Heart right ventricle (tissue), 16 donors: ENCODE measurements around the gene ADAM10. TPM values are rescaled to one million over a fixed set of nuclear protein-coding genes. Genes with fewer than 3 reads are reported as not detected.

ENCODE experiments used
- ATAC-seq, 8 donors: fragments of 200-7000 bp; cut with Tn5 transposase; one replicate each; pipeline ENCODE4 v1.9.1; 2020; ENCODE audit warnings: mild to moderate bottlenecking in 8 of 8, moderate library complexity in 8 of 8, moderate number of reproducible peaks in 1 of 8
- DNase-seq, 2 donors: peaks; one replicate each; pipeline ENCODE4 v3.0.0-alpha.2; 2020
- H3K27ac ChIP-seq, 10 donors: fragments of 200-600 bp; sonication (generic) in 2 of 10; one replicate each; pipeline versions ENCODE4 v1.5.0 to v1.8.0; 2020 to 2022; ENCODE audit warnings: mild to moderate bottlenecking in 3 of 10
- H3K27me3 ChIP-seq, 7 donors: fragments of 200-600 bp; one replicate each; pipeline ENCODE4 v1.8.0; 2021 to 2022; ENCODE audit warnings: mild to moderate bottlenecking in 2 of 7
- H3K36me3 ChIP-seq, 9 donors: fragments of 200-600 bp; sonication (generic) in 1 of 9; one replicate each; pipeline versions ENCODE4 v1.5.0 to v1.8.0; 2020 to 2022; ENCODE audit warnings: mild to moderate bottlenecking in 2 of 9
- H3K4me1 ChIP-seq, 9 donors: fragments of 200-600 bp; sonication (generic) in 1 of 9; one replicate each; pipeline versions ENCODE4 v1.5.0 to v1.8.0; 2020 to 2022; ENCODE audit warnings: mild to moderate bottlenecking in 4 of 9
- H3K4me3 ChIP-seq, 10 donors: fragments of 200-600 bp; sonication (generic) in 2 of 10; one replicate each; pipeline versions ENCODE4 v1.5.0 to v1.8.0; 2020 to 2022; ENCODE audit warnings: mild to moderate bottlenecking in 7 of 10, moderate library complexity in 2 of 10
- H3K9me3 ChIP-seq, 11 donors: fragments of 200-600 bp in 10 of 11; sonication (generic) in 2 of 11; one replicate each; pipeline versions ENCODE4 v1.5.0 to v1.8.0; 2013 to 2022; ENCODE audit warnings: mild to moderate bottlenecking in 2 of 11, control low read depth in 1 of 11, moderate library complexity in 1 of 11
- CTCF ChIP-seq, 9 donors: fragments of 200-600 bp; sonication (generic) in 2 of 9; IDR thresholded peaks; one replicate each; pipeline versions ENCODE4 v1.5.0 to v1.8.0; 2021 to 2022; ENCODE audit warnings: antibody characterized with exemption in 9 of 9, mild to moderate bottlenecking in 5 of 9, moderate library complexity in 1 of 9
- WGBS, 2 donors: extraction: QIAGEN DNeasy Blood & Tissue Kit; methylation state at CpG; one replicate each; pipeline ENCODE4 v1.1.7; 2013; ENCODE audit warnings: inconsistent platforms in 1 of 2; 5-methylcytosine and 5-hydroxymethylcytosine counted together
- intact Hi-C, 10 donors: fragments of 100-400 bp; cut with DNase I; formaldehyde crosslinking; loops; one replicate each; pipeline versions ENCODE4 v1.11.1 to v1.14.2; 2022
- polyA plus RNA-seq, 2 donors: library from polyadenylated mRNA; stranded (reverse); fragments of 200-250 nt; gene quantifications; one replicate each; pipeline ENCODE4 v1.2.3, GENCODE V29; 2013
- total RNA-seq, 10 donors: library from RNA; stranded (reverse); fragmentation: NEBNext Ultra II Directional in 3 of 10; extraction: Animal tissue kit (Norgen Biotek cat#: 25700) in 3 of 10; gene quantifications; one replicate each; pipeline versions ENCODE4 v1.2.1 to v1.2.4, GENCODE V29; 2021 to 2023
- donor health status: Arrhythmogenic right ventricular cardiomyopathy.
- donor health status: ischemic (EF 13 %, LVEDD 7.1; RV severe dilation, severe dysfunction).
- donor health status: healthy with polysubstance abuse.
- donor health status: DM: no; HTN: yes; CAD: no.
- donor health status: DM: no; HTN: no; CAD: no.
- donor health status: ischemic (EF 25% LVEDD 6.9; RV normal size, moderate dysfunction).
- donor health status: ischemic (EF 25% LVEDD 5.7; RV mildly dilated, moderate dysfunction).
- donor health status: healthy.
- donor health status: DM: yes; HTN: yes; CAD: no.
- donor health status: Ischemic cardiomyopathy.
- donor health status: ischemic (EF 35%, LVEDD 5.7; RV mildly dilated, moderate dysfunction).
- donor health status: nonischemic (EF 11% LVEDD 7.7; RV severe dilation, severe dysfunction).
- donor health status: DM: yes; HTN: yes; CAD: no.
- donor health status: PGD.
- donor health status: ischemic (EF 29% LVEDD 5.4; RV normal size, mild dysfunction).
- donor health status: nonischemic (EF 23%, LVEDD 6.1; RV moderate dilation, normal function).

ADAM10 gene
- total and polyA plus RNA-seq, 12 donors: 10.2 to 110 (median 80.1) TPM

GRCh38 chr15:58551084-58551763 lies 198.3 kb downstream of the ADAM10 start:
- H3K27me3 ChIP-seq: no peaks in the 10 kb centered on the region
- peaks cover 0 to 46% (median 18%) of the 10 kb centered on the region in 9 donors for H3K4me1 ChIP-seq
- H3K9me3 ChIP-seq: no peaks in the 10 kb centered on the region
- DNase-seq (no peak), ATAC-seq (no peak)
- WGBS, 2 donors: 93 to 96% methylated on average over 10 of the region's 10 CpGs
- H3K4me3 ChIP-seq: no peak overlapping the region
- intact Hi-C loops: loop anchor here in 1 of 10 donors (5.0 to 10.0 kb wide), 2 partner anchors 109 to 176 kb away; no protein-coding TSS in a partner anchor
- peak overlapping the region in 1 of 10 donors; percentile 28 for H3K27ac ChIP-seq
- no peak for TF ChIP-seq CTCF (IDR thresholded peaks at IDR 0.05)
- H3K36me3 ChIP-seq: no peaks in the 10 kb centered on the region

- H3K4me3 ChIP-seq: no peak overlapping the region
- no peaks in the 10 kb centered on the region for H3K27me3 ChIP-seq
- no peak for TF ChIP-seq CTCF (IDR thresholded peaks at IDR 0.05)
- peaks cover 0 to 48% (median 18%) of the 10 kb centered on the region in 9 donors for H3K4me1 ChIP-seq
- DNase-seq (no peak), ATAC-seq (peak in 1 of 8 donors; percentile 17)
- intact Hi-C loops: loop anchor here in 3 of 10 donors (2.0 to 10.0 kb wide), 4 partner anchors 21 to 285 kb away; no protein-coding TSS in a partner anchor
- H3K36me3 ChIP-seq: no peaks in the 10 kb centered on the region
- H3K9me3 ChIP-seq: no peaks in the 10 kb centered on the region
- H3K27ac ChIP-seq: peak overlapping the region in 6 of 10 donors; percentile 7 to 62 (median 35)
- 53 to 69% methylated on average over 7 of the region's 7 CpGs for WGBS, 2 donors
Measured at GRCh38 chr15:58549785-58550074, 199.8 kb downstream of the ADAM10 start.

- H3K36me3 ChIP-seq: no peaks in the 10 kb centered on the region
- intact Hi-C loops: loop anchor here in 2 of 10 donors (2.0 to 10.0 kb wide), 2 partner anchors 20 to 284 kb away; no protein-coding TSS in a partner anchor
- peaks cover 0 to 48% (median 18%) of the 10 kb centered on the region in 9 donors for H3K4me1 ChIP-seq
- TF ChIP-seq CTCF (IDR thresholded peaks at IDR 0.05): no peak
- H3K27me3 ChIP-seq: no peaks in the 10 kb centered on the region
- no peaks in the 10 kb centered on the region for H3K9me3 ChIP-seq
- ATAC-seq (no peak), DNase-seq (no peak)
- WGBS, 2 donors: 65 to 74% methylated on average over 12 of the region's 12 CpGs
- H3K27ac ChIP-seq: peak overlapping the region in 8 of 10 donors; percentile 13 to 82 (median 42)
- no peak overlapping the region for H3K4me3 ChIP-seq
Measured at GRCh38 chr15:58549013-58549784, 200.3 kb downstream of the ADAM10 start.

- peak in 6 of 8 donors; percentile 8 to 26 (median 16) for ATAC-seq
Measured at GRCh38 chr15:58548308-58549012, 201.0 kb downstream of the ADAM10 start.

More at GRCh38 chr15:58548308-58549012, 201.0 kb downstream of the ADAM10 start:
- Histone ChIP-seq H3K36me3 (no peaks in the 10 kb centered on the region), H3K27ac (peak overlapping the region in 9 of 10 donors; percentile 12 to 82 (median 62)), H3K4me3 (no peak overlapping the region), H3K27me3 (no peaks in the 10 kb centered on the region), H3K4me1 (peaks cover 0 to 48% (median 18%) of the 10 kb centered on the region in 9 donors), H3K9me3 (no peaks in the 10 kb centered on the region)
- intact Hi-C loops: loop anchor here in 2 of 10 donors (2.0 to 10.0 kb wide), 2 partner anchors 20 to 284 kb away; no protein-coding TSS in a partner anchor
- no peak for DNase-seq
- WGBS, 2 donors: 75 to 80% methylated on average over 26 of the region's 26 CpGs
- no peak for TF ChIP-seq CTCF (IDR thresholded peaks at IDR 0.05)
